GM19043 (cell line): ENCODE data around the gene MXRA8.
A peak's percentile ranks its signal among the peaks of the same experiment; 100 is the strongest.
"Not testable (repeated sequence)": the region's sequence is repeated elsewhere in the genome, so short reads cannot be mapped to it uniquely, and the experiment has no call there.

Source experiments
- ATAC-seq: cut with Tn5 transposase; IDR thresholded peaks from one replicate; pipeline ENCODE4 v1.9.1; 2021; ENCODE audit warnings: low read depth; ENCODE audit not compliant: unreplicated experiment

MXRA8 gene

GRCh38 chr1:1324524-1325287, 33.6 kb downstream of the MXRA8 start, which contains the start of the genes CPTP and INTS11:
Gene CPTP, plus strand, starts transcription at chr1:1324802. Its CDS starts 2,109 bp downstream, at chr1:1326911.
Gene INTS11, minus strand, starts transcription at chr1:1324660. Its CDS starts 52 bp downstream, at chr1:1324608.
- peak; percentile 76 for ATAC-seq

- peak; percentile 19 for ATAC-seq
These were observed 34.3 kb downstream of the MXRA8 start for GRCh38 chr1:1324084-1324523.

- no peak for ATAC-seq
These were observed 35.4 kb downstream of the MXRA8 start for GRCh38 chr1:1322952-1323351.

- no peak for ATAC-seq
These were observed 35.9 kb downstream of the MXRA8 start for GRCh38 chr1:1322418-1322817.

GRCh38 chr1:1321477-1321876, 36.9 kb downstream of the MXRA8 start:
- ATAC-seq = no peak

- ATAC-seq = no peak
These were observed 37.5 kb downstream of the MXRA8 start for GRCh38 chr1:1320666-1321448.

- no peak for ATAC-seq
These were observed 38.8 kb downstream of the MXRA8 start for GRCh38 chr1:1319646-1319941.

GRCh38 chr1:1318777-1319645, 39.3 kb downstream of the MXRA8 start:
- no peak for ATAC-seq

GRCh38 chr1:1318131-1318652, 40.2 kb downstream of the MXRA8 start:
- ATAC-seq = no peak

- ATAC-seq = no peak
These were observed 40.9 kb downstream of the MXRA8 start for GRCh38 chr1:1317420-1317819.

GRCh38 chr1:1316199-1316598, 42.2 kb downstream of the MXRA8 start:
- not testable (repeated sequence) for ATAC-seq

GRCh38 chr1:1315435-1315954, 42.9 kb downstream of the MXRA8 start:
- no peak for ATAC-seq

GRCh38 chr1:1314678-1315335, 43.5 kb downstream of the MXRA8 start:
- ATAC-seq = no peak

GRCh38 chr1:1314237-1314586, 44.1 kb downstream of the MXRA8 start:
- ATAC-seq = no peak

GRCh38 chr1:1313500-1314236, 44.7 kb downstream of the MXRA8 start:
- ATAC-seq = no peak

- no peak for ATAC-seq
These were observed 45.7 kb downstream of the MXRA8 start for GRCh38 chr1:1312450-1313314.

GRCh38 chr1:1311107-1312104, 46.9 kb downstream of the MXRA8 start:
- ATAC-seq = no peak
